IPS-20b (cell line): ENCODE results near the gene POT1.

Source experiments
- H3K27ac ChIP-seq: one replicate; pipeline ENCODE4 v1.5.1; 2013; ENCODE audit warnings: low read length
- H3K27me3 ChIP-seq: 2 replicates; pipeline ENCODE4 v1.6.1; 2013; ENCODE audit warnings: mild to moderate bottlenecking, low read length, inconsistent platforms; ENCODE audit not compliant: insufficient read depth
- H3K36me3 ChIP-seq: 2 replicates; pipeline ENCODE4 v1.6.1; 2013; ENCODE audit warnings: low read depth, mild to moderate bottlenecking, inconsistent platforms, low read length, moderate library complexity; ENCODE audit not compliant: insufficient read depth
- H3K4me1 ChIP-seq: 2 replicates; pipeline ENCODE4 v1.6.1; 2013; ENCODE audit warnings: mild to moderate bottlenecking, control low read depth, inconsistent platforms, low read length, moderate library complexity; ENCODE audit not compliant: insufficient read depth
- H3K4me3 ChIP-seq: 2 replicates; pipeline ENCODE4 v1.5.1; 2013; ENCODE audit warnings: mild to moderate bottlenecking, low read length, inconsistent platforms
- H3K9ac ChIP-seq: 2 replicates; pipeline ENCODE4 v1.6.1; 2013; ENCODE audit warnings: low read depth, mild to moderate bottlenecking, inconsistent platforms, low read length, moderate library complexity
- H3K9me3 ChIP-seq: 2 replicates; pipeline ENCODE4 v1.6.1; 2013; ENCODE audit warnings: mild to moderate bottlenecking, low read depth, low read length, inconsistent platforms; ENCODE audit not compliant: insufficient read depth

POT1 gene

GRCh38 chr7:124780608-124781007 is 149.0 kb downstream of the POT1 start:
- H3K4me3 ChIP-seq, result no peak overlapping the region
- no peak overlapping the region for H3K9ac ChIP-seq
- H3K36me3 ChIP-seq, result no peaks in the 10 kb centered on the region
- H3K4me1 ChIP-seq, result peaks cover 11% of the 10 kb centered on the region; the same call in 1 of the 2 replicates
- no peaks in the 10 kb centered on the region for H3K9me3 ChIP-seq
- H3K27ac ChIP-seq, result no peak overlapping the region
- H3K27me3 ChIP-seq, result no peaks in the 10 kb centered on the region

DNA sequence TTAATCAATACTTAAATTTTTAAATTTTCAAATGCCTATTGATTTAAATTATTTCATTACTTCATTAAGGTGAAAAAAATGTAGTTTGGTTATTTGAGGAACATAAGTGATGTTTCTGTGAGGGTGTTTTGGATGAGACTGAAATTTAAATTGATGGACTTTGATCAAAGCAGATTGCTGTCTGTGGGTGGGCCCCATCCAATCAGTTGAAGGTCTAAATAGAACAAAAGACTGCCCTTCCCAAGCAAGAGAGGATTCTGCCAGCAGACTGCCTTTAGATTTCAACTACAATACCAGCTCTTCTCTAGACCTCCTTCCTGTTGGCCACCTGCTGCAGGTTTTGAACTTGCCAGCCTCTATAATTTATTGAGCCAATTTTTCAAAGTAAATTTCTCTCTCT is 149.6 kb downstream of the POT1 start:
- no peaks in the 10 kb centered on the region for H3K36me3 ChIP-seq
- peaks cover 11% of the 10 kb centered on the region; the same call in 1 of the 2 replicates for H3K4me1 ChIP-seq
- no peaks in the 10 kb centered on the region for H3K9me3 ChIP-seq
- no peak overlapping the region for H3K27ac ChIP-seq
- no peak overlapping the region for H3K9ac ChIP-seq
- no peaks in the 10 kb centered on the region for H3K27me3 ChIP-seq
- H3K4me3 ChIP-seq, result no peak overlapping the region

DNA sequence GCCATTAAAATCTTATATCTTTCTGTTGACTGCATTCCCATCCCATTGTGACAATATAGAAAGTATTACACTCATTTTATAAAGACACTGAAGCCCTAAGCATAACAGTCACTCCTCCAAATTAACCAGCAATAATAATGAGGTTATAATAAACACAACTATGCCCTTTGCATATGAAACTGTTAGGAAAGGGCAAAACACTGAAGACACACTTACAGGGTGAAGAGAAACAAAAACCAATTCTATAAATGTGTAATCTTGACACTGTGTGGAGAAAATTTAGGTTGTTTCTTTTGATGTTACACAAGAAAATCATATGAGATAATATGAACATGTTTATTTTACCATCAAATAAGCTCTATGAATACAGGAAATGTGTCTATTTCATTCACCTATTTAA is 150.0 kb downstream of the POT1 start:
- no peaks in the 10 kb centered on the region for H3K36me3 ChIP-seq
- H3K9me3 ChIP-seq, result no peaks in the 10 kb centered on the region
- H3K9ac ChIP-seq, result no peak overlapping the region
- peaks cover 11% of the 10 kb centered on the region; the same call in 1 of the 2 replicates for H3K4me1 ChIP-seq
- H3K4me3 ChIP-seq, result no peak overlapping the region
- no peak overlapping the region for H3K27ac ChIP-seq
- no peaks in the 10 kb centered on the region for H3K27me3 ChIP-seq

DNA sequence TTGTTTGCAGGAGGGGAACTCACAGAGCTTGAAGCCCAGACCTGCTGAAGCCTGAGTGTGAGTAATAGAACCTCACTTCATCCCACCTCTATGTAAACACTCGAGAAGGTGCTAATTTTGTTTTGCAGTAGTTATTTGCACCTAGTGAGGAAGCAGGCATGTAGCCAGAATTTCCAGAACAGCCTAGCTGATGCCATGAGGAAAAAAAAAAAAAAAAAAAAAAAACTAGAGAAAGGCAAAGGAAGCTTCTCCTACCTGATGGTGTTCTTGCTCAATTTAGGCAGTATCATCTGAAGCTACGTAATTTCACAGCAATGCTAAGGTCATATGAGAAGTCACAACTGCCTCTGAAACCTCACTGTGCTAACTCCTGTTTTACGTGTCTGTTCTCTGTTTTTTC is 150.4 kb downstream of the POT1 start:
- Histone ChIP-seq H3K4me1 (peaks cover 11% of the 10 kb centered on the region; the same call in 1 of the 2 replicates), H3K4me3 (no peak overlapping the region), H3K27me3 (no peaks in the 10 kb centered on the region), H3K27ac (no peak overlapping the region), H3K9ac (no peak overlapping the region), H3K36me3 (no peaks in the 10 kb centered on the region), H3K9me3 (no peaks in the 10 kb centered on the region)

- no peak overlapping the region for H3K4me3 ChIP-seq
- no peak overlapping the region for H3K27ac ChIP-seq
- peaks cover 5% of the 10 kb centered on the region; the same call in 1 of the 2 replicates for H3K4me1 ChIP-seq
- no peaks in the 10 kb centered on the region for H3K36me3 ChIP-seq
- no peak overlapping the region for H3K9ac ChIP-seq
- H3K27me3 ChIP-seq, result no peaks in the 10 kb centered on the region
- H3K9me3 ChIP-seq, result no peaks in the 10 kb centered on the region
These were observed 152.4 kb downstream of the POT1 start for GRCh38 chr7:124777268-124777667.

DNA sequence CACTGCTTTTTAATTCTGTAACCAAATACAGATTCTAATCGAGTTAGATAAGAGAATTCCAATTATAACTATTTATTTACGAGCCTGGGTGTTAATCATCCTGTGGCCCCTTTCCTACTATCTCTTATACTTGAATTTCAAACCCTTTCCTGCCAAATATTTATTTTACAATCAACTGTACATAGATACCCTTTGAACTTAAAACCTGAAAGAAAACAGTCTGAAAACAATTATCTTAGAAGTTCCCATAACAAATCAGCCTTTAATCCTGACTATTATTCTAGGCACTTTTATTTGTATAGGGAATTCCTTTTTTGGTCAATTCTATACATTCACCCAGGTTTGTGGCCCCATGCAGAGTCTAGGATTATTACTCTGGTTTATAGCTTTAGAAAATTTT is 153.5 kb downstream of the POT1 start:
- Histone ChIP-seq H3K9ac (no peak overlapping the region), H3K4me1 (no peaks in the 10 kb centered on the region), H3K9me3 (no peaks in the 10 kb centered on the region), H3K27me3 (no peaks in the 10 kb centered on the region), H3K27ac (no peak overlapping the region), H3K4me3 (no peak overlapping the region), H3K36me3 (no peaks in the 10 kb centered on the region)

DNA sequence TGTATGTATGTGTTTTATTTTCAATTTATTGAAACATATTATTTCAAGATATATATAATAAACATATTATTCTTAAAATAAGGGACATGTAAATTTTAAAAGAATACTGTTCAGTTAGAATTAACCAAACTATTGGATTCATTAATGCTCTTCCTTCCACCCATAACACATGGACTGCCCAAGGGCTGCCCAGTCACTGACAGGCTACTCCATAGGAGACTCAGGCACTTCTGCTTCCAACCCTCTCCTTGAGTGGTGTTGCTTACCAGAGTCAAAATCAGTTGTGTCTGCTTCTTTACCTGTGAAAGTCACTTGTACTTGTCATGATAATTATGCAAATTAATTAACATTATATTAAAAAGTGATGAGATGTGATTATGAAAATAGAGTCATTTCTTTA is 154.2 kb downstream of the POT1 start:
- no peak overlapping the region for H3K4me3 ChIP-seq
- H3K36me3 ChIP-seq, result no peaks in the 10 kb centered on the region
- H3K27ac ChIP-seq, result no peak overlapping the region
- H3K9me3 ChIP-seq, result no peaks in the 10 kb centered on the region
- H3K4me1 ChIP-seq, result no peaks in the 10 kb centered on the region
- H3K9ac ChIP-seq, result no peak overlapping the region
- no peaks in the 10 kb centered on the region for H3K27me3 ChIP-seq

DNA sequence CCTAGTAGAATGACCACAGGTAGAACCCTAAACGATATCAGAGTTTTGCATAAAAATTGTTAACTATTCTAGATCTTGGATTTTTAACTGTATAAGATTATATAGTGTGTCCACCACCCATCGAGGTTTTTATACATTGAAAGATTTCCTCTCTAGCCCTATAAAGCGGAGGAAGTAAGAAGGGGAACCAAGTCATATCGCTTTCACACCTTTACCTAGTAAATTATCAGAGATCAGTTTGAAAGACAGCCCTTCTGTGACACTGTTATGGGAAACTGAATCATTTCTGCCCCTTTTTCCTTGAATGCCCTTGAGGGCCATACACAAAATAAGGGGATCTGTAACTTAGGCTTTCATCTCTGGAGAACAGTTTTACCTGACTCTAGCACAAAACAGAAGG is 155.7 kb downstream of the POT1 start:
- Histone ChIP-seq H3K27ac (no peak overlapping the region), H3K9ac (no peak overlapping the region), H3K4me1 (no peaks in the 10 kb centered on the region), H3K9me3 (no peaks in the 10 kb centered on the region), H3K27me3 (no peaks in the 10 kb centered on the region), H3K4me3 (no peak overlapping the region), H3K36me3 (no peaks in the 10 kb centered on the region)

- Histone ChIP-seq H3K9me3 (no peaks in the 10 kb centered on the region), H3K27ac (no peak overlapping the region), H3K4me3 (no peak overlapping the region), H3K4me1 (no peaks in the 10 kb centered on the region), H3K36me3 (no peaks in the 10 kb centered on the region), H3K9ac (no peak overlapping the region), H3K27me3 (no peaks in the 10 kb centered on the region)
These were observed 156.3 kb downstream of the POT1 start for GRCh38 chr7:124773339-124773738.
